Measurements from ENCODE around the gene BCL2A1. TPM values are rescaled to one million over a fixed set of nuclear protein-coding genes. Genes with fewer than 3 reads are reported as not detected.

The BCL2A1 gene
- total and polyA plus RNA-seq, 10 of the 15 experiments (the other 5 are each of a cell fraction or from before 2014, with no cell fraction given): 181 to 570 (median 321) TPM

DNA sequence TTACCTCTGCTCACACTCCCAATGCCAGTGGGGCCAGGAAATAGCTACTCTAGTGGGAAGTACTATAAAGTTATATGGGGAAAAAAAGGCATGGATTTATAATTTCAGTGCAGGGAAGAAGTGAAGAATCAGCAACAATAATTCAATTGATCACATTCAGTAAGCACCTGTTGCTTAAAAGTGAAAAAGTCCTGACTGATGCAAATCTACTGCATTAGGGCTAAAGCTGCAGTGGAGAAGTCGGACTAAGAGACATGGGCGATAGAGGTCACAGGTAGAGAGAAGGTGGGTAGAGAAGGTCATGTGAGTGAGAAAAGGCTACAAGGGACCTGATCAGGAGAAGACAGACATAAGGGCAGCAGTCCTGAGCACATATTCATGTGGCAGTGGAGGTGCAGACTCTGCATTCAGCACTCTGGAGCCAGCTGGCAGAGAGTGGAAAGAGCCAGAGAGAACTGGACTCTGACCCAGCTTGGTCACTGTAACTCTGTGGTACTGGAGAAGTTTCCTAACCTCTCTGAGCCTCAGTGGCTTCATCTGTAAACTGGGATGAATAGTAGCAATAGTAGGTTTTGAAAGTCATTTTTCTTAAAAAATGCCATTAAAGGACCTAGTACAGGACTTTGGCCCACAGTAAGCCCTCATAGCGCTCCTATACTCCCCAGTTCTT lies 17.6 kb upstream of the BCL2A1 start:
- no peak overlapping the region for H3K9ac ChIP-seq (ENCODE audit: control insufficient read depth, insufficient read depth, low read length)
- no peak overlapping the region for H3K4me2 ChIP-seq (ENCODE audit: control insufficient read depth, insufficient read depth)
- ChIA-PET CTCF (interaction anchor here (1.2 to 3.6 kb wide), 5 partner anchors 10 to 607 kb away, joined by 3 to 11 read pairs (median 4); no protein-coding TSS in a partner anchor), POLR2A (interaction anchor here (0.8 to 2.3 kb wide), 4 partner anchors 11 to 87 kb away, joined by 3 to 10 read pairs (median 3); no protein-coding TSS in a partner anchor), RAD21 (ENCODE audit: unreplicated experiment) (interaction anchor here (0.6 to 2.3 kb wide), 6 partner anchors 9 to 91 kb away, joined by 3 to 9 read pairs (median 4); partner anchors contain the start of gene BCL2A1), SMC1A (ENCODE audit: uncharacterized antibody, unreplicated experiment) (interaction anchor here (0.8 to 3.5 kb wide), 11 partner anchors 10 to 603 kb away, joined by 3 to 19 read pairs (median 4); no protein-coding TSS in a partner anchor)
- intact Hi-C loops (cut with micrococcal nuclease; ENCODE audit: unreplicated experiment) (no loop called here), in situ Hi-C loops (cut with MboI) (no loop called here)
- WGBS (ENCODE audit: insufficient coverage, insufficient replicate concordance, low lambda C conversion rate, missing lambda C conversion rate): 84% methylated on average over 3 of the region's 3 CpGs
- H3K4me1 ChIP-seq (ENCODE audit: control insufficient read depth, insufficient read depth, low read length): peaks cover 14% of the 10 kb centered on the region
- H4K20me1 ChIP-seq (ENCODE audit: control insufficient read depth, insufficient read depth): no peaks in the 10 kb centered on the region
- H3K36me3 ChIP-seq (ENCODE audit: control insufficient read depth in 2 of 2, insufficient read depth in 2 of 2, low read length in 1 of 2): no peaks in the 10 kb centered on the region
- DNase-seq (ENCODE audit: low read depth, low spot score): no peak
- no peak for ATAC-seq
- no peak overlapping the region for H2AFZ ChIP-seq (ENCODE audit: control insufficient read depth, low read depth, low read length)
- H3K4me3 ChIP-seq: no peak overlapping the region
- no peak overlapping the region for H3K27ac ChIP-seq (ENCODE audit: control insufficient read depth, insufficient read depth)
- H3K9me3 ChIP-seq (replicated peaks; ENCODE audit: control insufficient read depth, insufficient read depth, low read length): no peaks in the 10 kb centered on the region
- TF ChIP-seq ESRRA (IDR thresholded peaks at IDR 0.05; ENCODE audit: low read length) (no peak), CBFB (IDR thresholded peaks at IDR 0.05; ENCODE audit: low read depth) (no peak), ATF7 (IDR thresholded peaks at IDR 0.05; ENCODE audit: low read depth) (no peak), MYB (IDR thresholded peaks at IDR 0.05; ENCODE audit: borderline replicate concordance, low read depth, low read length) (no peak), SMARCA5 (IDR thresholded peaks at IDR 0.05) (no peak), ZNF217 (IDR thresholded peaks at IDR 0.05) (no peak), RB1 (IDR thresholded peaks at IDR 0.05; ENCODE audit: borderline replicate concordance) (no peak), RUNX3 (IDR thresholded peaks at IDR 0.05; ENCODE audit: low read length) (no peak), KAT2A (conservative IDR thresholded peaks at IDR 0.05; ENCODE audit: control insufficient read depth, low read depth, low read length) (no peak), STAT1 (conservative IDR thresholded peaks at IDR 0.05) (no peak), BCL11A (IDR thresholded peaks at IDR 0.05; ENCODE audit: low read depth, low read length) (no peak), SREBF1 (IDR thresholded peaks at IDR 0.05; ENCODE audit: low read length) (no peak), GATAD2B (conservative IDR thresholded peaks at IDR 0.05; ENCODE audit: low read depth) (no peak)
- TF ChIP-seq, protein P1, sequence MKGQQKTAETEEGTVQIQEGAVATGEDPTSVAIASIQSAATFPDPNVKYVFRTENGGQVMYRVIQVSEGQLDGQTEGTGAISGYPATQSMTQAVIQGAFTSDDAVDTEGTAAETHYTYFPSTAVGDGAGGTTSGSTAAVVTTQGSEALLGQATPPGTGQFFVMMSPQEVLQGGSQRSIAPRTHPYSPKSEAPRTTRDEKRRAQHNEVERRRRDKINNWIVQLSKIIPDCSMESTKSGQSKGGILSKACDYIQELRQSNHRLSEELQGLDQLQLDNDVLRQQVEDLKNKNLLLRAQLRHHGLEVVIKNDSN (IDR thresholded peaks at IDR 0.05; ENCODE audit: borderline replicate concordance, extremely low read length, insufficient read depth, low read depth, low read length): no peak
- TF ChIP-seq, protein P2, sequence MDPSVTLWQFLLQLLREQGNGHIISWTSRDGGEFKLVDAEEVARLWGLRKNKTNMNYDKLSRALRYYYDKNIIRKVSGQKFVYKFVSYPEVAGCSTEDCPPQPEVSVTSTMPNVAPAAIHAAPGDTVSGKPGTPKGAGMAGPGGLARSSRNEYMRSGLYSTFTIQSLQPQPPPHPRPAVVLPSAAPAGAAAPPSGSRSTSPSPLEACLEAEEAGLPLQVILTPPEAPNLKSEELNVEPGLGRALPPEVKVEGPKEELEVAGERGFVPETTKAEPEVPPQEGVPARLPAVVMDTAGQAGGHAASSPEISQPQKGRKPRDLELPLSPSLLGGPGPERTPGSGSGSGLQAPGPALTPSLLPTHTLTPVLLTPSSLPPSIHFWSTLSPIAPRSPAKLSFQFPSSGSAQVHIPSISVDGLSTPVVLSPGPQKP (IDR thresholded peaks at IDR 0.05; ENCODE audit: low read depth, low read length): no peak
- BruUV-seq (replicated peaks): no TSS peak
- FAIRE-seq: no peak
- no peaks in the 10 kb centered on the region for H3K27me3 ChIP-seq (replicated peaks in 1 of 2; ENCODE audit: control insufficient read depth in 2 of 2, insufficient read depth in 2 of 2, low read length in 1 of 2)
- no peaks in the 10 kb centered on the region for H3K79me2 ChIP-seq (ENCODE audit: control insufficient read depth, insufficient read depth, low read length)

Data from GM12878 (cell line).